Activated T-cell treated with anti-CD3 and anti-CD28 coated beads for 1 hour (primary cell): Measurements from ENCODE around the gene B3GLCT.

Experiments
- DNase-seq: peaks from one replicate; pipeline ENCODE4 v3.0.0-alpha.2; 2020; ENCODE audit warnings: low read depth

The B3GLCT gene

GRCh38 chr13:31224174-31224669 lies 24.4 kb downstream of the B3GLCT start:
- DNase-seq = no peak

- DNase-seq = no peak
Observed at GRCh38 chr13:31224963-31225559, 25.3 kb downstream of the B3GLCT start.

GRCh38 chr13:31225998-31226675 lies 26.4 kb downstream of the B3GLCT start:
- DNase-seq = no peak

GRCh38 chr13:31227063-31227462 lies 27.3 kb downstream of the B3GLCT start:
- no peak for DNase-seq

GRCh38 chr13:31227870-31228269 lies 28.1 kb downstream of the B3GLCT start:
- DNase-seq = no peak

- DNase-seq = no peak
Observed at GRCh38 chr13:31234729-31235128, 35.0 kb downstream of the B3GLCT start.

GRCh38 chr13:31236211-31236786 lies 36.5 kb downstream of the B3GLCT start:
- no peak for DNase-seq

GRCh38 chr13:31240921-31241320 lies 41.1 kb downstream of the B3GLCT start:
- no peak for DNase-seq

GRCh38 chr13:31242367-31242766 lies 42.6 kb downstream of the B3GLCT start:
- DNase-seq = no peak

GRCh38 chr13:31242916-31243315 lies 43.1 kb downstream of the B3GLCT start:
- DNase-seq = no peak

- no peak for DNase-seq
Observed at GRCh38 chr13:31245598-31246373, 46.0 kb downstream of the B3GLCT start.

- DNase-seq = no peak
Observed at GRCh38 chr13:31246918-31247317, 47.1 kb downstream of the B3GLCT start.

- DNase-seq = no peak
Observed at GRCh38 chr13:31248361-31248760, 48.6 kb downstream of the B3GLCT start.

GRCh38 chr13:31248965-31249539 lies 49.3 kb downstream of the B3GLCT start:
- no peak for DNase-seq

GRCh38 chr13:31250435-31250834 lies 50.7 kb downstream of the B3GLCT start:
- no peak for DNase-seq

GRCh38 chr13:31261241-31261640 lies 61.5 kb downstream of the B3GLCT start:
- no peak for DNase-seq

- no peak for DNase-seq
Observed at GRCh38 chr13:31263346-31263745, 63.6 kb downstream of the B3GLCT start.

- DNase-seq = no peak
Observed at GRCh38 chr13:31264151-31264550, 64.4 kb downstream of the B3GLCT start.

GRCh38 chr13:31267126-31267784 lies 67.5 kb downstream of the B3GLCT start:
- DNase-seq = no peak

GRCh38 chr13:31274390-31274789 lies 74.6 kb downstream of the B3GLCT start:
- DNase-seq = no peak

GRCh38 chr13:31276421-31276820 lies 76.6 kb downstream of the B3GLCT start:
- no peak for DNase-seq

- DNase-seq = no peak
Observed at GRCh38 chr13:31278869-31279268, 79.1 kb downstream of the B3GLCT start.
